ENCODE data around the gene IGF1R. TPM values are rescaled to one million over a fixed set of nuclear protein-coding genes. Genes with fewer than 3 reads are reported as not detected.

IGF1R gene
- polyA plus RNA-seq (2011; rRNA removed) (21.6 and 35.4 TPM in 2 replicates), polyA minus RNA-seq (2011; rRNA and poly(A)+ RNA removed) (114 and 148 TPM in 2 replicates)

DNA sequence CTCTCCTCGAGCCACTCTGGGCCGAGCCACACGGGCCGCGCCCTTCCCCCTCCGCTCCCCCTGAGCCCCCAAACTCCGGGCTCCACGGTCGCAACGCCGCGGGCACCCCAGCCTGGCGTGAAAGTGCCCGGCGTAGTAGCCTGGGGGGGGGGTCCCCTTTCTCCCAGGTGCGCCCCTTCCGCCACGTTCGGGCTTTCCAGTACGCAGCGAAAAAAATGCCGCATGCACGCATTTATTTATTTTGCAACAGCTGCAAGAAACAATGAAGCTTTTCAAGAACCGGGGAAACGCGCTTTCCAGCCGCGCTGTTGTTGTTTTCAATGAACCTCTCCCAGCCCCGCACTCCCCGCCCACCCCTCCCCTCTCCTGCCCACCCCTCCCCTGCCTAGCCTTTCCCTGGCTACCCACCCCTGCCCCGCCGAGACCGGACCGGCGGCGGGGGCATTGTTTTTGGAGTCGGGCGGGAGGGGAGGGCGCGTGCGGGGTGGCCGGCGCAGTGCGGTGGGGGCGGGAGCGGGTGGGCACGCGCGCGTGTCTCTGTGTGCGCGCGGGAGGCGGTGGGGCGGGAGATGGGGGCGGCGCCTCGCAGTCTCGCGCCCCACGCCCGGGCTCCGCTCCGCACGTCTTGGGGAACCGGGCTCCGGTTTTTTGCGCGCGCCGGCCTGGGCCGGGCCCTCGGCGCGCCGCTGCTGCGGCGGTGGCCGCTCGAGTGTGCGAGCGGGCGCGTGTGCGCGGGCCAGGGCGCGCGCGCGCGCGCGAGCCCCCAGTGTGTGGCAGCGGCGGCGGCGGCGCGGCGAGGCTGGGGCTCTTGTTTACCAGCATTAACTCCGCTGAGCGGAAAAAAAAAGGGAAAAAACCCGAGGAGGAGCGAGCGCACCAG, at the start of gene IGF1R:
TSS of gene IGF1R (plus strand) at position 766 of the 880 bp plus-strand sequence. CDS start 1,043 bp downstream, outside the sequence.
- peaks cover 17% of the 10 kb centered on the region for H3K27me3 ChIP-seq (ENCODE audit: control insufficient read depth, insufficient read depth, low read length)
- TF ChIP-seq, protein P1, sequence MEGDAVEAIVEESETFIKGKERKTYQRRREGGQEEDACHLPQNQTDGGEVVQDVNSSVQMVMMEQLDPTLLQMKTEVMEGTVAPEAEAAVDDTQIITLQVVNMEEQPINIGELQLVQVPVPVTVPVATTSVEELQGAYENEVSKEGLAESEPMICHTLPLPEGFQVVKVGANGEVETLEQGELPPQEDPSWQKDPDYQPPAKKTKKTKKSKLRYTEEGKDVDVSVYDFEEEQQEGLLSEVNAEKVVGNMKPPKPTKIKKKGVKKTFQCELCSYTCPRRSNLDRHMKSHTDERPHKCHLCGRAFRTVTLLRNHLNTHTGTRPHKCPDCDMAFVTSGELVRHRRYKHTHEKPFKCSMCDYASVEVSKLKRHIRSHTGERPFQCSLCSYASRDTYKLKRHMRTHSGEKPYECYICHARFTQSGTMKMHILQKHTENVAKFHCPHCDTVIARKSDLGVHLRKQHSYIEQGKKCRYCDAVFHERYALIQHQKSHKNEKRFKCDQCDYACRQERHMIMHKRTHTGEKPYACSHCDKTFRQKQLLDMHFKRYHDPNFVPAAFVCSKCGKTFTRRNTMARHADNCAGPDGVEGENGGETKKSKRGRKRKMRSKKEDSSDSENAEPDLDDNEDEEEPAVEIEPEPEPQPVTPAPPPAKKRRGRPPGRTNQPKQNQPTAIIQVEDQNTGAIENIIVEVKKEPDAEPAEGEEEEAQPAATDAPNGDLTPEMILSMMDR (IDR thresholded peaks at IDR 0.05; ENCODE audit: low read depth, low read length) = no peak
- DNase-seq (ENCODE audit: low read depth, low spot score) = peak; percentile 54
- H3K9me3 ChIP-seq (ENCODE audit: control insufficient read depth, insufficient read depth, low read length) = no peaks in the 10 kb centered on the region; the same call in 1 of the 2 replicates
- H3K27ac ChIP-seq (ENCODE audit: low read depth, low read length) = peak within 1 kb of the TSS; percentile 80
- ChIA-PET CTCF (interaction anchor here (0.6 to 4.7 kb wide), 12 partner anchors 9 to 428 kb away, joined by 3 to 94 read pairs (median 3); no protein-coding TSS in a partner anchor), POLR2A (interaction anchor here (0.7 to 1.2 kb wide), 2 partner anchors 208 to 246 kb away, joined by 3 to 5 read pairs; no protein-coding TSS in a partner anchor)
- peak within 1 kb of the TSS; percentile 88 for H3K4me3 ChIP-seq (ENCODE audit: low read depth, low read length)

DNA sequence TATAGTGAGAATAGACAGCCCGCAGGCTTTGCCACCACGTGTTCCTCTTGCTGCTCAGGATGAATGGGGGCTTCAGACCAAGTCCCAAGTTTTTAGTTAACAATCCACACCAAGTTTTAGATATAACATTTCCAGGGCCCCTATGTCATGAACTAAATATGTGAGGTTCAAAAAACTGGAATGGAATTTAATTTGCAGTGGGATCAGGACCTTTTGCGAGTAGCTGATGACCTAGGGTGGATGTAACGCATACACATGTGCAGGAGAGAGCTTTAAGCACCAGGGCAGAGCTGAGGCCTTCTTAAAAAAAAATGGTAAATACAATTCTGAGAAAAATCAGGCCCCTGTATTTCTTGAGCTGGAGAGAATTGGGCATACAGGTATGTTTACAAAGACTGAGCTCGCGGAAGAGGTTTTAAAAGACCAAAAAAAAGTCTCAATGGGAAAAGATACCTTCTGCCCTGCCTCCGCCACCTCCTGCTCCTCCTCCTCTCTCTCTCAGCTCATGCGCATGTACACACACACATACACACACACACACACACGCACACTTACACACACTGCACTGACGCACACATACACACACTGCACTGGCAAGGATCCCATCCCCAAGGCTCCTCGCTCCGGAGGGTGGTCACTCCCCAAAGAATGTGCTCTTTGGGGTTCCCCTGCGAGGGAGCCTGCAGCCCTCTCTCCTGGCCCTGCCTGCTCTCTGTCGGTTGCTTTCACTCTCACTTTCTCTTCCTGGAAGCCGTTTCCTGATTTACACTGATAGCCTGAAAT, 48.2 kb upstream of the IGF1R start:
- TF ChIP-seq, protein P1 (IDR thresholded peaks at IDR 0.05; ENCODE audit: low read depth, low read length) = 0 out of 2 replicates have a peak, but pooled peaks have one; percentile 3
- ChIA-PET CTCF (interaction anchor here (0.6 to 1.0 kb wide), 4 partner anchors 31 to 500 kb away, joined by 3 to 4 read pairs (median 4); no protein-coding TSS in a partner anchor), POLR2A (no interaction called here)
- peak; percentile 11 for DNase-seq (ENCODE audit: low read depth, low spot score)
- Histone ChIP-seq H3K4me3 (ENCODE audit: low read depth, low read length) (peak overlapping the region; percentile 67), H3K27me3 (ENCODE audit: control insufficient read depth, insufficient read depth, low read length) (peaks cover 11% of the 10 kb centered on the region), H3K9me3 (ENCODE audit: control insufficient read depth, insufficient read depth, low read length) (no peaks in the 10 kb centered on the region), H3K27ac (ENCODE audit: low read depth, low read length) (no peak overlapping the region)

GRCh38 chr15:98604983-98605382, 43.4 kb upstream of the IGF1R start:
- ChIA-PET CTCF (no interaction called here), POLR2A (no interaction called here)
- TF ChIP-seq, protein P1 (IDR thresholded peaks at IDR 0.05; ENCODE audit: low read depth, low read length) = no peak

DNA sequence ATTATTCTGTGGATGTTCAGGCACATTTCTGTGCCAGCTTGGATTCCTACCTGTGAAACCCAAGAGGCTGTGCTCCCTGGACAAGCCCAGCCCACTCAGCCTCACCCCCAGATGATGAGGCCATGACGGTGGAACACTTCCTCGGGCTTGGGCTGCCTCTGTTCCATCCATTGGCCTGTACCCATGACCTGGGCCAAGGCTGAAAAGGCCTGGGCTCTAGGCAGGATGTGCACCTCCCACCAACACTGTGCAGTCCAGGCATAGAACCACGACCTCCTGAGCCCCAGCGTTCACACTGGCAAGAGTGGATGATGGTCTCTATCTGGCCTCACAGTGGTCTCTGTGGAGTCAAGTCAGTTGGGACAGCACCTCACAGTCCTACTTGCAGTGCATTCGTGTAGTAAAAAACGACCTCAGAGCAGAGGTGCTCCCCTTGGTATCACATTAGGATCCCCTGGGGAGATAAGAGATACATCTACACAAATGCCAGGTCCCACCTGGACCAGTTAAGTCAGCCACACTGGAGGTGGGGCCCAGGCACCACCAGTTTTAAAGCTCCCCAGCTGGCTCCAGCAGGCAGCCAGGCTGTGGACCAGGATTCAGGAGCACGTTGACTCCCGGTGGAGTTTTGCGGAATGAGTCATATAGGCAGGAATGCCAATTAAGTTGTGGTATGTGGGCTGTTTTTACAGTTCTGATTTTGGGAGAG, 39.0 kb upstream of the IGF1R start:
- ChIA-PET CTCF (no interaction called here), POLR2A (no interaction called here)
- no peak for DNase-seq (ENCODE audit: low read depth, low spot score)
- Histone ChIP-seq H3K9me3 (ENCODE audit: control insufficient read depth, insufficient read depth, low read length) (no peaks in the 10 kb centered on the region), H3K27ac (ENCODE audit: low read depth, low read length) (no peak overlapping the region), H3K4me3 (ENCODE audit: low read depth, low read length) (no peak overlapping the region), H3K27me3 (ENCODE audit: control insufficient read depth, insufficient read depth, low read length) (peaks cover 5% of the 10 kb centered on the region)
- TF ChIP-seq, protein P1 (IDR thresholded peaks at IDR 0.05; ENCODE audit: low read depth, low read length) = no peak

More at GRCh38 chr15:98604983-98605382, 43.4 kb upstream of the IGF1R start:
- Histone ChIP-seq H3K27ac (ENCODE audit: low read depth, low read length) (no peak overlapping the region), H3K9me3 (ENCODE audit: control insufficient read depth, insufficient read depth, low read length) (no peaks in the 10 kb centered on the region), H3K27me3 (ENCODE audit: control insufficient read depth, insufficient read depth, low read length) (peaks cover 4% of the 10 kb centered on the region), H3K4me3 (ENCODE audit: low read depth, low read length) (no peak overlapping the region)
- no peak for DNase-seq (ENCODE audit: low read depth, low spot score)

Measured in AG04450 (cell line).